Smooth muscle cell (in vitro differentiated cells): ENCODE results near the gene COQ8B. TPM values are rescaled to one million over a fixed set of nuclear protein-coding genes. Genes with fewer than 3 reads are reported as not detected.

ENCODE experiments used
- DNase-seq: peaks from one replicate; lab custom pipeline; 2025; ENCODE audit not compliant: unreplicated experiment; lab: John Stamatoyannopoulos, UW
- H2AFZ ChIP-seq: fragments of 200-600 bp; sonication (generic); 2 replicates; pipeline ENCODE4 v1.6.0; 2016; ENCODE audit warnings: antibody characterized with exemption, low read depth, mild to moderate bottlenecking
- H3F3A ChIP-seq: fragments of 200-600 bp; sonication (generic); 2 replicates; pipeline ENCODE4 v1.6.0; 2017; ENCODE audit warnings: antibody characterized with exemption, low read depth
- H3K27ac ChIP-seq: fragments of 200-600 bp; sonication (generic); 2 replicates; pipeline ENCODE4 v1.5.1; 2016; ENCODE audit warnings: low read depth, mild to moderate bottlenecking
- H3K27me3 ChIP-seq: fragments of 200-600 bp; sonication (generic); 2 replicates; pipeline ENCODE4 v1.6.1; 2016; ENCODE audit warnings: low read depth, mild to moderate bottlenecking
- H3K36me3 ChIP-seq: fragments of 200-600 bp; sonication (generic); 2 replicates; pipeline ENCODE4 v1.5.1; 2016; ENCODE audit warnings: low read depth
- H3K4me1 ChIP-seq: fragments of 200-600 bp; sonication (generic); 2 replicates; pipeline ENCODE4 v1.5.1; 2016; ENCODE audit warnings: low read depth
- H3K4me2 ChIP-seq: fragments of 200-600 bp; sonication (generic); 2 replicates; pipeline ENCODE4 v1.6.0; 2016; ENCODE audit warnings: mild to moderate bottlenecking
- H3K4me3 ChIP-seq: fragments of 200-600 bp; sonication (generic); 2 replicates; pipeline ENCODE4 v1.5.1; 2016; ENCODE audit warnings: mild to moderate bottlenecking
- H3K79me2 ChIP-seq: fragments of 200-600 bp; sonication (generic); 2 replicates; pipeline ENCODE4 v1.6.0; 2016; ENCODE audit warnings: low read depth, mild to moderate bottlenecking
- H3K9ac ChIP-seq: fragments of 200-600 bp; sonication (generic); 2 replicates; pipeline ENCODE4 v1.6.0; 2016; ENCODE audit warnings: low read depth
- H3K9me3 ChIP-seq: fragments of 200-600 bp; sonication (generic); replicated peaks from 2 replicates; pipeline ENCODE4 v1.5.1; 2016; ENCODE audit warnings: low read depth
- H4K20me1 ChIP-seq: fragments of 200-600 bp; sonication (generic); 2 replicates; pipeline ENCODE4 v1.6.0; 2016; ENCODE audit warnings: low read depth
- CTCF ChIP-seq: fragments of 200-600 bp; sonication (generic); IDR thresholded peaks from 2 replicates; pipeline ENCODE4 v1.5.1; 2017; ENCODE audit warnings: borderline replicate concordance, mild to moderate bottlenecking, antibody characterized with exemption; ENCODE audit not compliant: insufficient read depth, poor library complexity, severe bottlenecking
- WGBS: methylation state at CpG from one replicate; pipeline ENCODE4 v1.1.7; 2016; ENCODE audit warnings: low lambda C conversion rate; 5-methylcytosine and 5-hydroxymethylcytosine counted together
- polyA plus RNA-seq: library from polyadenylated mRNA; unstranded; fragments of >200 nt; fragmentation: Nextera tagmentation; extraction: Ambion mirVana; gene quantifications from 2 replicates; pipeline ENCODE4 v1.2.1, GENCODE V29; 2016
- total RNA-seq: library from RNA; depleted of rRNA; stranded (reverse); fragments of >200 nt; gene quantifications from 2 replicates; pipeline ENCODE4 v1.2.3, GENCODE V29; 2014

COQ8B gene
- total and polyA plus RNA-seq, 2 experiments from 2014 or later, result 21.2 to 26.0 TPM

- no peak overlapping the region for H3K4me3 ChIP-seq
- H3K4me2 ChIP-seq, result no peak overlapping the region
- 92% methylated on average over 12 of the region's 14 CpGs for WGBS
- H2AFZ ChIP-seq, result no peak overlapping the region
- no peaks in the 10 kb centered on the region for H3K27me3 ChIP-seq
- H3K9me3 ChIP-seq, result no peaks in the 10 kb centered on the region
- no peak overlapping the region for H3K27ac ChIP-seq
- H3K4me1 ChIP-seq, result peaks cover 17% of the 10 kb centered on the region
- H3K36me3 ChIP-seq, result no peaks in the 10 kb centered on the region
- TF ChIP-seq CTCF, result no peak
- H3K79me2 ChIP-seq, result peaks cover 30% of the 10 kb centered on the region
- no peaks in the 10 kb centered on the region for H3F3A ChIP-seq
- peaks cover 51% of the 10 kb centered on the region for H4K20me1 ChIP-seq
- no peak for DNase-seq
- H3K9ac ChIP-seq, result no peak overlapping the region
Observed at GRCh38 chr19:40686882-40687524, 29.7 kb downstream of the COQ8B start.

GRCh38 chr19:40685563-40685962 is 31.1 kb downstream of the COQ8B start:
- WGBS, result 90% methylated on average over 6 of the region's 6 CpGs
- no peak for TF ChIP-seq CTCF
- H3K4me1 ChIP-seq, result peaks cover 9% of the 10 kb centered on the region
- no peak overlapping the region for H3K27ac ChIP-seq
- peaks cover 51% of the 10 kb centered on the region for H4K20me1 ChIP-seq
- peaks cover 30% of the 10 kb centered on the region for H3K79me2 ChIP-seq
- no peak overlapping the region for H3K9ac ChIP-seq
- H3K4me3 ChIP-seq, result no peak overlapping the region
- no peaks in the 10 kb centered on the region for H3K36me3 ChIP-seq
- H3K9me3 ChIP-seq, result no peaks in the 10 kb centered on the region
- DNase-seq, result no peak
- H2AFZ ChIP-seq, result no peak overlapping the region
- no peak overlapping the region for H3K4me2 ChIP-seq
- no peaks in the 10 kb centered on the region for H3F3A ChIP-seq
- H3K27me3 ChIP-seq, result no peaks in the 10 kb centered on the region

- H3K79me2 ChIP-seq, result peaks cover 27% of the 10 kb centered on the region
- no peaks in the 10 kb centered on the region for H3K9me3 ChIP-seq
- H2AFZ ChIP-seq, result no peak overlapping the region
- H3K36me3 ChIP-seq, result no peaks in the 10 kb centered on the region
- no peak overlapping the region for H3K4me3 ChIP-seq
- H4K20me1 ChIP-seq, result peaks cover 51% of the 10 kb centered on the region
- 100% methylated on average over 3 of the region's 3 CpGs for WGBS
- H3K9ac ChIP-seq, result no peak overlapping the region
- peaks cover 9% of the 10 kb centered on the region for H3K4me1 ChIP-seq
- no peak for DNase-seq
- no peak for TF ChIP-seq CTCF
- H3F3A ChIP-seq, result no peaks in the 10 kb centered on the region
- no peaks in the 10 kb centered on the region for H3K27me3 ChIP-seq
- H3K4me2 ChIP-seq, result no peak overlapping the region
- no peak overlapping the region for H3K27ac ChIP-seq
Observed at GRCh38 chr19:40685016-40685526, 31.6 kb downstream of the COQ8B start.

- peaks cover 8% of the 10 kb centered on the region for H3K4me1 ChIP-seq
- no peak for TF ChIP-seq CTCF
- H3K4me3 ChIP-seq, result no peak overlapping the region
- H3F3A ChIP-seq, result no peaks in the 10 kb centered on the region
- H3K27me3 ChIP-seq, result no peaks in the 10 kb centered on the region
- peaks cover 19% of the 10 kb centered on the region for H3K79me2 ChIP-seq
- no peaks in the 10 kb centered on the region for H3K9me3 ChIP-seq
- no peak for DNase-seq
- H3K9ac ChIP-seq, result no peak overlapping the region
- H3K36me3 ChIP-seq, result no peaks in the 10 kb centered on the region
- peaks cover 50% of the 10 kb centered on the region for H4K20me1 ChIP-seq
- WGBS, result 99% methylated on average over 15 of the region's 32 CpGs
- no peak overlapping the region for H2AFZ ChIP-seq
- H3K27ac ChIP-seq, result no peak overlapping the region
- no peak overlapping the region for H3K4me2 ChIP-seq
Observed at GRCh38 chr19:40684280-40684679, 32.4 kb downstream of the COQ8B start.
